GM18907 (cell line): ENCODE data around the gene TAS1R1.
"Not testable (repeated sequence)": the region's sequence is repeated elsewhere in the genome, so short reads cannot be mapped to it uniquely, and the experiment has no call there.

Experiments used
- ATAC-seq: cut with Tn5 transposase; IDR thresholded peaks from one replicate; pipeline ENCODE4 v1.9.1; 2021; ENCODE audit warnings: mild to moderate bottlenecking, moderate library complexity; ENCODE audit not compliant: unreplicated experiment

TAS1R1 gene

DNA sequence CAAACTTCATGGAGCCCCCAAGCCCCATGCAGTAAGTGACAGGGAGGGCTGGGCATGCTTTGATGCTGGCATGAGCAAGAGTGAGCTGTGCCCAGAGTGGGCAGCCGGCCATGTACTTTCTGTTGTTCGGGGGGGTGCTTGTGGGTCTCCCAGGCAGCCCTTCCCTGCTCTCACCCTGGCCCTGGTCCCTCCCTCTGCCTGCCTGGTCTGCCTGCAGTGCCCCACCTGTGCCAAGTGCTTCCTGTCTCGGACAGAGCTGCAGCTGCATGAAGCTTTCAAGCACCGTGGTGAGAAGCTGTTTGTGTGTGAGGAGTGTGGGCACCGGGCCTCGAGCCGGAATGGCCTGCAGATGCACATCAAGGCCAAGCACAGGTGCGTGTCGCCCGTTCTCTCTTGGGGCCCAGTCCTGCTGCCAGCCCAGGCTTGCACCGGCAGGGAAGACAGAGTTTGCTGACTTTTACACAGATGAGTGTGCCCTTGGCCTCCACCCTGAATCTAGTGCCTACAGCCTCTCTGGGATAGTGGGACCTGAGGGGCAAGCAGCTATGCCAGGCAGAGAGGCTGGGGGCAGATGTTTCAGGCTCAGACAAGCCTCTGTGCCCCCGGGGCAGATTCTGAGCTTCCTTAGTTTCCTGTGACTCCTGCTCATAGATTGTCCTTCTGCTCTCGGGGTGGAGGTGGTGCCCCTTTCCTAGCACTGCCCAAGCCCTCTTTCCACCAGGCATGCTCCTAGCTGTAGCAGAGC lies 32.3 kb downstream of the TAS1R1 start:
- ATAC-seq, result no peak

DNA sequence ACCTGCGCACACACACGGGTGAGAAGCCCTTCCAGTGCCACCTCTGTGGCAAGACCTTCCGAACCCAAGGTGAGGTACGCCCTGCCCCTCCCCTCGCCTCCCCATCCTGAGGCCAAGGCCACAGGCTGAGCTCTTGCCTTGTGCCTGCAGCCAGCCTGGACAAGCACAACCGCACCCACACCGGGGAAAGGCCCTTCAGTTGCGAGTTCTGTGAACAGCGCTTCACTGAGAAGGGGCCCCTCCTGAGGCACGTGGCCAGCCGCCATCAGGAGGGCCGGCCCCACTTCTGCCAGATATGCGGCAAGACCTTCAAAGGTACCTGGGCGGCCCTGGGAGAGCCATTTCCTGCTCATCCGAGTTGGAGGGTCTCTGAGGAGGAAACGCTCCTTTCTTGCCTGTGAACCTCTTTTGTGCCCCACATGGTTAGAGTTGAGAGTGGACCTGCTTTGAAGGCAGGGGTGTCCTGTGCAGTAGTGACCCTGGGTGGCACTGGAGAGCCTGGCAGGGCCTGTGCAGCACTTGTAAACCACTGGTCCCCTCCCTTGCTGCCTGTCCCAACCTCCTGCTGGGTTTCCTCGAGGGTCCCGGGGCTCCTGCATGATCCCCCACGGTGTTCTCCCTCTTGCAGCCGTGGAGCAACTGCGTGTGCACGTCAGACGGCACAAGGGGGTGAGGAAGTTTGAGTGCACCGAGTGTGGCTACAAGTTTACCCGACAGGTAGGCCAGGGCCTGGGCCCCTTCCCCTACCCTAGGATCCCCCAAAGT lies 33.2 kb downstream of the TAS1R1 start:
- ATAC-seq, result no peak

DNA sequence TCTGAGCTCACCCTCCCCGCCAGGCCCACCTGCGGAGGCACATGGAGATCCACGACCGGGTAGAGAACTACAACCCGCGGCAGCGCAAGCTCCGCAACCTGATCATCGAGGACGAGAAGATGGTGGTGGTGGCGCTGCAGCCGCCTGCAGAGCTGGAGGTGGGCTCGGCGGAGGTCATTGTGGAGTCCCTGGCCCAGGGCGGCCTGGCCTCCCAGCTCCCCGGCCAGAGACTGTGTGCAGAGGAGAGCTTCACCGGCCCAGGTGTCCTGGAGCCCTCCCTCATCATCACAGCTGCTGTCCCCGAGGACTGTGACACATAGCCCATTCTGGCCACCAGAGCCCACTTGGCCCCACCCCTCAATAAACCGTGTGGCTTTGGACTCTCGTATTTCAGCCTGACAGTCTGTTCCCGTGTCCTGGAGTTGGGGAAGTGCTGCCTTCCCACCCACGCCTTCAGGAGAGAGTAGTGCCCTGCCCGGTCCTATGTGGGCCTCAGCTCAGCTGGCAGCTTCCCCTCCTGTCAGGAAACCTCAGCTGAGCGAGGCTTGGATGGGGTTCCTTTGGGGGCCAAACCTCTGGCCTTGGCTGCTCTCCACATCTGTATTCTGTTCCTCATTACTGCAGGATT lies 33.9 kb downstream of the TAS1R1 start:
- no peak for ATAC-seq

DNA sequence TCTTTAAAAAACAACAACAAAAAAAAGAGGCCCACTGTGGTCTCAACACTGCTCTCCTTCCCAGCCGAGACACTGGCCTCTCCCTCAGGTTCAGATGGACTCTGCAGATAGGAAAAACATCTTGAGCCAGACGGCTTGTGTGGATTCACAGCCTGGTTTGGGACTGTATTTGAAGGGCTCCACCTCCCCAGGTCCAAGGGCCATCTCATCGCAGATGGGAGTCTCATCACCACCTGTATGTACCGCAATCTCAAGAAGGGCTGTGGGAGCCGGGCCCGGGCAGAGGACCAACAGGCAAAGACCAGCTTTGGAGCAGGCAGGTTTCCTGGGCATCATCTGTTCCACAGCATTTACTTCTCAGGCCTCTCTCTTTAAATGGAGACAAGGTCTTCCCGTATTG lies 34.9 kb downstream of the TAS1R1 start:
- ATAC-seq, result no peak

DNA sequence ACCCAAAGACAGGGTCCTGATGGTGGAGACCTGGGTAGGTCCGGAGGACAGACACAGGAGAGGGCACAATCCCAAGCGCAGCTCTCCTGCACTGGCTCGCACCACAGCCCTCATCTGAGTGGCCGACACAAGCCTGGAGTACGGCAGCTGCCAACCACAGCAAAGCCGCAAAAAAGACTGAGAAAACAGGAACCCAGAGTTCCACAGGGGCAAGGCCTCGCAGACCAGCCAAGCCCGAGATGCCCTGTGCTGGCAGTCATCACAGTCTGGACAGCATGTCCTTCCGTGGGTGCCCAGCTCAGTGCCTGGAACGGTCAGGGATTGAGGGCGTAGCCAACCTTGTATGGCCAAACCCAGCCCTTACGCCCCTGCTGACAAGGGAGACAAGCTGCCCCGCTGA lies 36.1 kb downstream of the TAS1R1 start:
- ATAC-seq, result no peak

DNA sequence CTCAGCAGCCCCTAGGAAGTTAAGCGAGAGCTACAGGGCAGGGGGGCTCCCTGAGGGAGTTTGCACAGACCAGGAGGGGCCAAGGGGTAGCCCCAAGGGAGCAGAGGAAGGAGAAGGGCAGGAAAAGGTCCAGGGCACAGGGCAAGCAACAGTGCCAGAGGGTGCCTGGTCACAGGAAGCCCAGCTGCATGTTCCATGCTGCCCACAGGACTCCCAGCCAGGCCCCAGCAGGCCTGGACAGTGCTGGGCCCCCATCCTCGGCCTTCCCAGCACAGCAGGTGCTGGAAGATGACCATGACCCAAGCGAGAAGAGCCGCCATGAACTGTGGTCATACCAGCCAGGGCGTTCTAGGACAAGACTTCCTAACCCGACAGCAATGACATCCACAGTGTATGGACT lies 36.5 kb downstream of the TAS1R1 start:
- no peak for ATAC-seq

DNA sequence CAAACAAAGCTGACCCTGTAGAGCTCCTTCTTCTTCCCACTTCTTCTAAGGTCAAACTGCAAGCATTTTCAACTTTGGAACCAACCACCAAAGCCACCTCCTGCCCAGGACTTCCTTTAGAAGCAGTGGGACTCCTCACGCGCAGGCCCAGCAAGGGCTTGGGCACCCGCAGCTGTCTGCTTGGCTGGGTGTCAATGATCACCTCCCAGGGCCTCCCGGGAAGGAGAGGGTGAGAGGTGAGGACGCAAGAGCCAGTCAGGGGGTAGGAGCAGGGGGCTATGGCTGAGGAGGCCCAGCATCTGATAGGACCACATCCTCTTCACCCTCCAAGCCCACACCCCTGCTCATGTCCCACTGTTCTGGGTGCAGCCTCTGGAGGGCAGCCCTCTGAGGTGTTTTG lies 37.3 kb downstream of the TAS1R1 start:
- no peak for ATAC-seq

DNA sequence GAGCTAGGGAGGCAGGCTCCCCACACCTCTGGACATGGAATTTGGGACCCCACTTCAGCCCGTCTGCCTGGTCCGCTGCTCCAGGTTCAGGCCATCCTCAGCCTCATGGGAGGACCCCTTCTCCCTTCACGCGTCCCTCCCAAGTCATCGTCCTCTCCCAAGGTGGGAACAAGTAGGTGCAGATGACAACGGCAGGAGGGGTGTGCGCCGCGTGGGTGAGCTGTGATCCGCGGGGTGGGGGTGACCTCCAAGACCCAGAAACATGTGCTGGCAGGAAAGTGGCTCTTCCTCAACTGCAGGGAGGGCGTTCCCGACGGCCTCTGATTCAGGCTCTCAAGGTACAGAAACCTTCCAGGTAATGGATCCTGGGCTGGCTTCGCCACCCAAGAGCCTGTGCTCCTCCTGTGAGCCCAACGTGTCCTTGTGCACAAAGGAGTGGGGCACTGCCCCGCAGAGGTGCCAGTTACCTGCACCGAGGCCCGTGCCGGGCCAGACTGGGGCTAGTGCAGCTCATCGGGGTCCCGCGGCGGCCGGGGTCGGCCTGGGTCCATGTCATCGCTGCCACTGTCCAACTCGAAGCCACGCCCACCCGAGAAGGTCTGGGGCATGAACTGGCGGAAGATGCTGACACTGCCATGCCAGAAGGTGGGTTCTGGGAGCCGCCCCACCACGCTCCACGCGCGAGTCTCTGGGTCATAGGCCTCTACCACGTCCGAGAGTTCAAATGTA lies 37.9 kb downstream of the TAS1R1 start:
- no peak for ATAC-seq

DNA sequence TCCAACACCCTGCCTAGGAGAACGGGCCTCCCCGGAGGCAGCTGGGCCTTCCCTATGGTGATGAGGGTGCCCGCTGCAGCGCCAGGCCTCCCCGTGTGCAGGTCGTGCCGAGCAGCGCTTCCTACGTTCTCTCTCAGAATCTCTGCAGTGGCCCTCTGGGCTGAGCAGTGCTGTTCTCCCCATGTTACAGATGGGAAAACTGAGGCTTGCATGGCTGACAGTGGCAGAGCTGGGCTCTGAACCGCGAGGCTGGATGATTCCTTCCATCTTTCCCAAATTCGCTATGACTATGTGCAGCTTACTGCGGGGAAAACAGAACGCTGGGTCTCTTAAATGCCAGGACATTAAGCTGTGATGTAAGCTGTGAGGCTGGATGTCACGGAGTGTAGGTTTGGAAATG lies 38.7 kb downstream of the TAS1R1 start:
- ATAC-seq, result no peak

DNA sequence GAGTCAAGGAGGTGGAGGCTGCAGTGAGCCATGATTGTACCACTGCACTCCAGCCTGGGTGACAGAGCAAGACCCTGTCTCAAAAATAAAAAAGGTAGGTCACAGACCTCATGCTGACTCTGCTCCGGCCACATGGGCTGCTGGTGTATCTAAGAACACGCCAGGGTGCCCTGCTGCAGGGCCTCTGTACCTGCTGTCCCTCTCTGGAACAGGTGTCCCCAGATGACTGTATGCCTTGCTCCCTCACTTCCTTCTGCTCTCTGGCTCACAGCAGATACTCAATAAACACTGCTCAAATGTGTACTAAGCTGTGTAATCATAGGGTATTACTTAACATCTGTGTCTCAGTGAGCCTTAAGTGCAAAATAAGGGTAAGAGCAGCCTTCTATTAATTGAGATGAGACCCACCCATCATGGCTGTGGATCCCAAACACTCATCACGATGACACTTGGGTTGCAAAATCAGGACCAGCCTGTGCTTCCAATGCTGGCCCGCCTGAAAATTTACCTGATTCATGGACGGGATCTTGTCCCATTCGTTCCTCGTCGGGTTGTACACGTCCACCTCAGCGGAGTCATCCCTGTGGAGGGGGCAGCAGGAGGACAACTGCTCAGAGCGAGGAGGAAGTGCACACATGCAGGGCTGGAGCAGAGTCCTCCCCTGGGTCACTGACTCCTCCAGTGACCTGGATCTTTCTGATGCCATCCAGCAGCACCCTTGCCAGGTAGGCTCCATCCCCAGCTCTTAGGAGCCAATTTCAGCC lies 40.1 kb downstream of the TAS1R1 start:
- no peak for ATAC-seq

DNA sequence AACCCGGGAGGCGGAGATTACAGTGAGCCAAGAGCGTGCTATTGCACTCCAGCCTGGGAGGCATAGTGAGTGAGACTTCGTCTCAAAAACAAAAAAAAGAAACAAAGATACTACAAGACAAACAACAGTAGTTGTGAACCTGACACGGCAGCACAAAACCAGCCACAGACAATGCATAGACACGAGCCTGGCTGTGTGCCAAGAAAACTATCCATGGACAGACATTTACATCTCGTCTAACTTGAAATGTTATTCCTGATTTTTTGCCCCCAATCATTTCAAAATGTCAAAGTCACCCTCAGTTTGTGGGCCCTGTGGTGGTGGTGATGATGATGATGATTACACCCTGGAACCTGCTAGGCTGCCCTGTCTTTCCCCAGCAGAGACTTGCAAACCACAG lies 41.2 kb downstream of the TAS1R1 start:
- ATAC-seq, result no peak

DNA sequence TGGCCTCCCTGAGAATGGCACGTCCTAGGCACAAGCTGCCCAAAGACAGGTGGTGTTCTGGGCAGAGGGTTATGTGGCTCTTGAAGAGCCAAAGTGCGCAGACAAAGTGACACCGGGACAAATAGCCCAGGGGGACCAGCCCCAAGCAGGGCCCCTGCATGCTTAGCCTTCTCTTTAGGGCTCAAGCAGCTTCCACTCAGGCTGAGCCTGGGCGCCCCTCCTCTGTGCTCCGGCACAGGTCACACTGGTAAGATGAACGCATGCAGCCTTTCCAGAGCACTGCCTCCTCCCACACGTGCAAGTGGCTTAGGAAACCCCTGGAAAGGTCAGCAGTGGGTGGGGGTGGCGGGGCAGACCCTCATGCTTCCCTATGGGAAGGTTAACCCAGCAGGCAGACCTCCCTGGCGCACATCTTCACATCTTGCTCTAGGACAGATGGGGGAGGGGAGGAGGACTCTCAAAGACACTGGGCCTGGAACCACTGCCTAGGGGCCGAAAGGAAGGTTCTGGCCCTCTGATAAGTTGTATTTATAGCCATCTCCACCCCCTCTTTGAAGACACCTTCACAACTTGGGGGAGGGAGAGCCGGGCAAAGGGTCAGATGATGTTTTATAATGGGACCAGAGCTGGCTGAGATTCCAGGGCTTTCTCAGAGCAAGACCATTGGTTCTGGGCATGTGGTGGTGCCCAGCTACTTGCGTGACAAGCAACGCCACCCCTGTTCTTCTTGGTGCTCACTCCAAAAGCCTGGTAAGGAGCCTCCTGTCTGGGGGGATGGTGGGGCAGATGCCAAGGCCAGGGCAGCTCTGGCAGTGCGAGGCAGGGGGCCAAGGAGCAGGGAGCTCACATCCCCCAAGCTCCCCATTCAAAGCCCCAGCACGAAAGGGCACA lies 42.0 kb downstream of the TAS1R1 start:
- no peak for ATAC-seq

DNA sequence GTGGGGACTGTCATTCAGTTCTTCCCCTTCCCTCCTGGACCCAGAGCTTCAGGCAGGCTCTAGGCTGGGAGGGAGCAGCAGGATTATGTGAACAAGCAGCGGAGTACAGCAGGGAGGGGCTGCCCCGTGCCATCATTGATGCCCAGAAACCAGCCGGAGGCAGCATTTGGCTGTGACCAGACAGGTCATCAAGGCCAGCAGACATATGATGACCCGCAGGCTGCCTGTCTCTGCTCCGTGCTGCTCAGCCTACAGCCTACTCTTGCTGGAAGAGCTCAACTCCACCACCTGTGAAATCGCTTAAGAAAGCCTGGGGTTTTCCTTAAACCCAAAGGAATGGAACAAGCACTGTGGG lies 42.6 kb downstream of the TAS1R1 start:
- ATAC-seq, result no peak

DNA sequence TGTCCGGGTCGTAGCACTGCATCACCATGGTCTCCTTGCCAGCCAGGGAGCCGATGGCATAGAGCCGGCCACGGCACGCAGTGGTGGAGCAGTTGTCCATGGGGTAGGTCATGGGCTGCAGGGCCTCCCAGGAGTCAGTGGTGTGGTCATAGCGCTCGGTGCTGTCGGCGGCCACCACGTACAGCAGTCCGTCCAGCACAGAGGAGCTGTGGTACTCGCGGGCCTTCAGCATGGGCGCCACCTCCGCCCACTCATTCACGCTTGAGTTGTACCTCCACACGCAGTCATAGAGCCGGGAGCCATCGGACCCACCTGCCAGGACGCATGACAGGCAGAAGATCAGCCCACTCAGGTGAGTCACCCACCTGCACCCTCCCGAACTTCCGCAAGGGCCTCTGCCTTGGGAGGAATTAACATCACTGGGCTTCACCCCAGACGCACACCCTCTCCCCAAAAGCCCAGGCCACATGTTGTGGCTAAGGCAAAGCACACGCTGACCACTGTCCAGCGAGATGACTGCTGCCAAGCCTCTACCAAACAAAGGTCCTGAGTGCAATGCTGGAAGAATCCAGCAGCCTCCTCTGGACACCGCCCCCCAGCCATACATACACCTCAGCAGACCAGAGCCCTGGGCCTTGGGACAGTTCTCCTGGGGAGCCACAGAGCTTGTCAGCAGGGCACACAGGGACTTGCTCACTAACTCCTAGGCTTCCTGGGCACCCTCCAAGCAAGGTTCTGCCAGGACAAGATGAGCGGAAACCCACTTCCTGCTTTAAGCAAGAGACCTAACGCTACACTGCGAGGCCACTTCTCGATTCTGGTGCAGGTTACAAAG lies 44.3 kb downstream of the TAS1R1 start:
- ATAC-seq, result no peak

DNA sequence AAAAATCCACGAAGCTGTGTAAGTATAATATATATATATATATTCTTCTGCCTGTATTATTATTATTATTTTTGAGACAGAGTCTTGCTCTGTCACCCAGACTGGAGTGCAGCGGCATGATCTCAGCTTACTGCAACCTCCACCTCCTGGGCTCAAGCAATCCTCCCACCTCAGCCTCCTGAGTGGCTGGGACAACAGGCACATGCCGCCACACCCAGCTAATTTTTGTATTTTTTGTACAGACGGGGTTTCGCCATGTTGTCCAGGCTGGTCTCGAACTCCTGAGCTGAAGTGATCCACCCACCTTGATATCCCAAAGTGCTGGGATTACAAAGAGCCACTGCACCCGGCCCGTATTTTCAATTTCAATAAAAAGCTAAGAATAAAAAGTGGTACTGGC lies 44.9 kb downstream of the TAS1R1 start:
- not testable (repeated sequence) for ATAC-seq

DNA sequence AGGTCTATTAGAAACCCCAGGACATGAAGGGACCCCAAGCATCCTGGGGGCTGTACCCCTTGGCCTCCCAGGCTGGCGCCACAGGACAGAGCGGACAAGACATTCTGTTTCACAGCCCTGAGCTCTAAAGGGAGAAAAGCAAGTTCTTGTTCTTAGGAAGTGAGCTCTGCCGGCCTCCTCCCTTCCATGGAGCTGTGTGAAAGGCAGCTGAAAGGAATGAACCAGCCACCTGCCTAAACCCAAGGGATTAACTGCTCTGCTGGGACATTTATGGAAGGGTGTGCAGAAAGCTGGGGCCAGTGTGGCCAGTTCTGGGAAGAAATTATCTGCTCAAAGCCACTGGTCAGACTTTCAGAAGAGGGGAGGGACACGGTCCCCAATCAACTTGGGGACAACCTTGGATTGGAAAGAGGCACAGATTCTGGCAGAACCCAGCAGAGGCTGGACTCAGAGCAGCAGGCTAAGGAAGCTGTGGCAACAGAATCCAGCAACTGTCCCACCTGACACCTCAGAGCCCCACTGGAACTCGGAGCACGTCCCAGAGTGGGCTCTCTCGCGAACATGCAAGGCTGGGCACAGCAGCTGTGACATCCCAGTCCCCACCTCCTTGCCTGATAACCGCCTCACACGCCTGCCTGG lies 45.4 kb downstream of the TAS1R1 start:
- peak; percentile 13 for ATAC-seq

DNA sequence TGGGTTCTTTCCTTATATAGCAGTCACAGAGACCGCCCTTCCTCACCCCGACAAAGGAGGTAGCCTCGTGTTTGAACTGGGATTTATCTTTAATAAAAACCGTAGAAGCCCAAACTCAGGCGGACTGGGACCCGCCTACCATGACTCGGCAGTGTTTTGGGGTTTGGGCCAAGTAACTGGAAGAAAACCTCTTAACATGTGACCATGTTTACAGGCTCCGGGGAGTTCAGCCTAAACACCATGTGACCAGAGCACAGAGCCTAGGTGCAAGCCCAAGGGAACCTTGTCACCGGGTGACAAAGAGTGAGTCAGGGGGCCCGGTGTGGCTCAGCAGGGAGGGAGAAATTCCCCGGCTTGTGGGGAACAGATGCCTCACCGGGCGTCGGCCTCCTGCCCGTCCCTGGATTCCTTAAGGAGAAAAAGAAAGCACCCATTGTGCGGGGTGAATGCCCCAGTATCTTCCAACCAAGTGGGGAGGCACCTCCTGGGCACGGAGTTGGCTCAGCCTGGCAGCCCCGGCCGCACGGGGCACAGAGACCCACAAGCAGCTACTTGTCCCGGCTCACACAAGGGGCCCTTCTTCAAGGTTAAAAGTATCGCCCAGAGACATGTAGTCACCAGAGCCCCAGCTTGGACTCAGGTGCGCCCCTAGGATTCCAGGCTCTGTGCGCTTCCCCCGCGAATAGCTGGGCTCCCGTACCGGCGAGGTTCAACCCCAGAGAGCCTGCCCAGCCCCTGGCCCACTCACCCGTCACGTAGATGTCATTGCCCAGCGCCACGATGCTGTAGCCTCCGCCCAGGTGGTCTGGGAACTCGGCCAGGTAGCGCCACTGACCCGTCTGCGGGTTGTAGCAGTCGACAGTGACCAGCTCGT lies 46.2 kb downstream of the TAS1R1 start:
- ATAC-seq, result peak; percentile 34
